Mesendoderm (in vitro differentiated cells): Measurements from ENCODE around the gene SLC36A1.

Experiments used
- DNase-seq: peaks from one replicate; pipeline ENCODE4 v3.0.0; 2013
- H2AK5ac ChIP-seq: 2 replicates; pipeline ENCODE4 v1.6.1; 2013; ENCODE audit warnings: low read length, inconsistent platforms
- H2BK120ac ChIP-seq: 2 replicates; pipeline ENCODE4 v1.6.1; 2013; ENCODE audit warnings: low read depth, mild to moderate bottlenecking, low read length, moderate library complexity, mixed read lengths
- H2BK15ac ChIP-seq: replicated peaks from 2 replicates; pipeline ENCODE4 v1.6.1; 2013; ENCODE audit warnings: low read depth, mild to moderate bottlenecking, moderate library complexity
- H2BK5ac ChIP-seq: 2 replicates; pipeline ENCODE4 v1.6.1; 2013; ENCODE audit warnings: low read length, inconsistent platforms
- H3K18ac ChIP-seq: 2 replicates; pipeline ENCODE4 v1.6.1; 2013; ENCODE audit warnings: mild to moderate bottlenecking, low read length, mixed read lengths
- H3K23ac ChIP-seq: one replicate; pipeline ENCODE4 v1.6.1; 2013; ENCODE audit warnings: low read length
- H3K27ac ChIP-seq: 2 replicates; pipeline ENCODE4 v1.5.1; 2013; ENCODE audit warnings: low read depth, mild to moderate bottlenecking, inconsistent platforms, low read length, moderate library complexity
- H3K27me3 ChIP-seq: 2 replicates; pipeline ENCODE4 v1.6.1; 2013; ENCODE audit warnings: low read length, control low read depth, mild to moderate bottlenecking, inconsistent platforms; ENCODE audit not compliant: insufficient read depth, poor library complexity
- H3K36me3 ChIP-seq: 2 replicates; pipeline ENCODE4 v1.6.1; 2013; ENCODE audit warnings: low read length, inconsistent platforms; ENCODE audit not compliant: control insufficient read depth, insufficient read depth
- H3K4ac ChIP-seq: one replicate; pipeline ENCODE4 v1.6.1; 2013; ENCODE audit warnings: low read depth, mild to moderate bottlenecking, low read length, moderate library complexity
- H3K4me1 ChIP-seq: 2 replicates; pipeline ENCODE4 v1.6.1; 2013; ENCODE audit warnings: low read depth, low read length, inconsistent platforms; ENCODE audit not compliant: control insufficient read depth
- H3K4me2 ChIP-seq: 2 replicates; pipeline ENCODE4 v1.6.1; 2013; ENCODE audit warnings: low read length
- H3K4me3 ChIP-seq: 2 replicates; pipeline ENCODE4 v1.5.1; 2013; ENCODE audit warnings: mild to moderate bottlenecking, low read length
- H3K56ac ChIP-seq: one replicate; pipeline ENCODE4 v1.6.1; 2013; ENCODE audit warnings: low read length
- H3K79me1 ChIP-seq: 2 replicates; pipeline ENCODE4 v1.6.1; 2013; ENCODE audit warnings: low read length, inconsistent platforms
- H3K79me2 ChIP-seq: 2 replicates; pipeline ENCODE4 v1.6.1; 2013; ENCODE audit warnings: mild to moderate bottlenecking, low read length; ENCODE audit not compliant: control insufficient read depth, insufficient read depth
- H3K9ac ChIP-seq: 2 replicates; pipeline ENCODE4 v1.6.1; 2013; ENCODE audit warnings: low read length, inconsistent platforms
- H4K5ac ChIP-seq: one replicate; pipeline ENCODE4 v1.6.1; 2013; ENCODE audit warnings: low read length
- H4K8ac ChIP-seq: one replicate; pipeline ENCODE4 v1.6.1; 2013; ENCODE audit warnings: low read depth, mild to moderate bottlenecking, control low read depth, low read length, moderate library complexity
- WGBS: extraction: QIAGEN DNeasy Blood & Tissue Kit; methylation state at CpG from one replicate; pipeline ENCODE4 v1.1.7; 2013; ENCODE audit warnings: low lambda C conversion rate, missing lambda C conversion rate; ENCODE audit not compliant: insufficient coverage; ENCODE audit errors: extremely low coverage; 5-methylcytosine and 5-hydroxymethylcytosine counted together

Gene SLC36A1

DNA sequence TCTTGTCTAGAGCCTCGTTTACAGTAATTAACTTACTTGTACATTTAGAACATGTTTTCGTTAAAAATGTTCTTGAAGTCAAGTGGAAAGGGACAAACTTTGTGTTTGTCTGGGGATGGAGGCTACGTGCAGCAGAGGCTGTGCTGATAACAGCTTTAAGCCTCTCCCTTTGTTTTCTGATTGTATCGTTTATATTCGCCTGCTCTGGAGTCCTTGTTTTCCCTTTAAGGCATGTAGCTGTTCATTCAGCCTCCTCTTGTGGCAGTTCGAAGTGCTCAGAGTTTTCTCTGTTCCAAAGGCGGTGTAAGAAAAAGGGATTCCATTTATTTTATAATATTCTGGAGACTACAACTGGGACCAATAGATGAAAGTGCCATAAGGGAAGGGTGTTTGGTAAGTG lies 1.9 kb downstream of the SLC36A1 start:
- Histone ChIP-seq H3K79me1 (peaks cover 3% of the 10 kb centered on the region), H3K23ac (no peak overlapping the region), H3K56ac (no peak overlapping the region), H3K27ac (no peak overlapping the region), H2BK15ac (no peak overlapping the region), H4K5ac (no peak overlapping the region), H3K79me2 (peaks cover 2% of the 10 kb centered on the region), H3K9ac (no peak overlapping the region), H3K36me3 (no peaks in the 10 kb centered on the region), H3K18ac (no peak overlapping the region), H3K4me1 (no peaks in the 10 kb centered on the region), H3K4me3 (no peak overlapping the region), H2BK5ac (no peak overlapping the region), H3K4ac (no peak overlapping the region), H4K8ac (no peak overlapping the region), H2BK120ac (no peak overlapping the region), H3K4me2 (no peak overlapping the region), H3K27me3 (no peaks in the 10 kb centered on the region), H2AK5ac (no peak overlapping the region)
- no CpG with 5 or more reads among the region's 7 CpGs for WGBS
- no peak for DNase-seq

GRCh38 chr5:151449839-151450238 lies 2.4 kb downstream of the SLC36A1 start:
- no peaks in the 10 kb centered on the region for H3K27me3 ChIP-seq
- H3K56ac ChIP-seq: no peak overlapping the region
- no peak overlapping the region for H3K18ac ChIP-seq
- WGBS: no CpG with 5 or more reads among the region's 5 CpGs
- H3K27ac ChIP-seq: no peak overlapping the region
- no peak overlapping the region for H3K4ac ChIP-seq
- no peak overlapping the region for H2BK15ac ChIP-seq
- no peak overlapping the region for H4K5ac ChIP-seq
- no peak overlapping the region for H3K9ac ChIP-seq
- no peak overlapping the region for H2AK5ac ChIP-seq
- H3K79me1 ChIP-seq: peaks cover 3% of the 10 kb centered on the region
- H3K79me2 ChIP-seq: peaks cover 2% of the 10 kb centered on the region
- no peak for DNase-seq
- no peak overlapping the region for H2BK5ac ChIP-seq
- no peak overlapping the region for H2BK120ac ChIP-seq
- no peak overlapping the region for H3K23ac ChIP-seq
- H4K8ac ChIP-seq: no peak overlapping the region
- no peak overlapping the region for H3K4me2 ChIP-seq
- H3K36me3 ChIP-seq: no peaks in the 10 kb centered on the region
- no peak overlapping the region for H3K4me3 ChIP-seq
- H3K4me1 ChIP-seq: no peaks in the 10 kb centered on the region

DNA sequence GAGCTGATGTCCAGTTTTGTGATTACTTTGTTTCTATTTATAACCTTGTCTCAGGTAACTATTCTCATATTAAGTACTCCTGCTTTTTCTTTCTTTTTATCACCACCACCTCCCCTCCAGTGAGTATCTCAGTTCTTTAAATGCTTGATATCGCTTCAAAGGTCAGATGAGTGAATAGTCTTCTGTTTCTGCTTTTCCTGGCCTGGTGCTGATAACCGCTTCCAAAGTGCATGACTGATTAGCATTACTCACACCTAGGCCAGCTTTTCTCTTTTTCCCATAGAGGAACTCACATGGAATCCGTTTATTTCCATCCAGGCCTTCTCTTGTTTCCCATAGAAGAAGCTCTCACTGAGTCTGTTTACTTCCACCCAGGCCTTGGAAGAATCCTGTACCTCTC lies 3.2 kb downstream of the SLC36A1 start:
- H3K27ac ChIP-seq: no peak overlapping the region
- peaks cover 2% of the 10 kb centered on the region for H3K79me2 ChIP-seq
- H4K8ac ChIP-seq: no peak overlapping the region
- H3K4me1 ChIP-seq: no peaks in the 10 kb centered on the region
- no peak overlapping the region for H2AK5ac ChIP-seq
- no peak for DNase-seq
- WGBS: no CpG with 5 or more reads among the region's 3 CpGs
- no peak overlapping the region for H3K4me2 ChIP-seq
- no peak overlapping the region for H3K18ac ChIP-seq
- no peak overlapping the region for H3K4ac ChIP-seq
- H3K4me3 ChIP-seq: no peak overlapping the region
- no peak overlapping the region for H3K23ac ChIP-seq
- no peak overlapping the region for H2BK5ac ChIP-seq
- no peak overlapping the region for H4K5ac ChIP-seq
- H3K56ac ChIP-seq: no peak overlapping the region
- no peak overlapping the region for H2BK120ac ChIP-seq
- no peak overlapping the region for H2BK15ac ChIP-seq
- no peaks in the 10 kb centered on the region for H3K27me3 ChIP-seq
- no peaks in the 10 kb centered on the region for H3K36me3 ChIP-seq
- H3K79me1 ChIP-seq: peaks cover 3% of the 10 kb centered on the region
- H3K9ac ChIP-seq: no peak overlapping the region

DNA sequence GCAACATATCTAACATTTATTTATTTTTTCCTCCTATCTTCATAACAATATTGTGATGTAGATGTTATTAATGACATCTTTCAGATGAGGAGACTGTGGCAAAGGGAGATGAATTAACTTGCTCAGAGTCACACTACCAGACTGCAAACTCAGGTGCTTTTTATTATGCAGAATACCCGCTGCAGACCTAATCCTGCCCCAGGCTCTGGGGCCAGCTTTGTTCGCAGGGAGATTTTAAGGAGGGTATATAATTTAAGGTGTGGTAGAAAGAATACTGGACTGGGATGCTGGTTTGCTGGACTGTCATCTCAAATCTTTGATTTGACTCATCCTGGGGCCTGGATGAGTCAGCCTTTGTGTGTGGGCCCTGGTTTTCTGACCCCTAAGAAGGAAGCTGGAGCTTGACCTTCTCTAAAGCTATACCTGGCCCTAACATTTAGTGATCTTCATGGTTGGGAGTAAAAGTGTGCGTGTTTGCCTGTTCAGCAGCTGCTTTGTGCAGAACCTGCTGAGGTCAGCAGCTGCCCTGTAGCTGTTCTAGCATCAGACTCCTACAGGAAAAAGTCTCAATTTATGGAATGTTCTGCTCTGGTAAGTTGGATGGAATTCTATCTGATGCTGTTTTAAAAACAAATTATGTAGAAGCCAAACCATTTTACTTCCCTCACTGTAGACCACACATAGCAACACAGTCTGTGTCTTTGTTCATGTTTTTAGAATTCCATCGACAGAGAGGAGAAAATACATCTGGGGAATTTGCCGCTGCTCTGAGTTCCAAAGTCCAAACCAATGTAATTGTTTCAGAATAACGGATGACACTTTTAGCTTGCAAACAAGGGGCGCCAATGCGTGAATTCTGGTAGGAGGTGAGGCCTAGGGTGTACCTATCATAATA lies 4.5 kb downstream of the SLC36A1 start:
- H3K27ac ChIP-seq: no peak overlapping the region

GRCh38 chr5:151454166-151454565 lies 6.8 kb downstream of the SLC36A1 start:
- H3K4me2 ChIP-seq: no peak overlapping the region
- no peak overlapping the region for H2AK5ac ChIP-seq
- H3K56ac ChIP-seq: no peak overlapping the region
- H3K4me1 ChIP-seq: no peaks in the 10 kb centered on the region
- H2BK120ac ChIP-seq: no peak overlapping the region
- no peak overlapping the region for H3K18ac ChIP-seq
- H3K4me3 ChIP-seq: no peak overlapping the region
- H3K79me1 ChIP-seq: peaks cover 3% of the 10 kb centered on the region
- H3K4ac ChIP-seq: no peak overlapping the region
- DNase-seq: peak; percentile 21
- no peak overlapping the region for H4K8ac ChIP-seq
- no peaks in the 10 kb centered on the region for H3K27me3 ChIP-seq
- no peak overlapping the region for H4K5ac ChIP-seq
- H2BK5ac ChIP-seq: no peak overlapping the region
- no CpG with 5 or more reads among the region's 2 CpGs for whole genome bisulfite sequencing
- no peak overlapping the region for H3K9ac ChIP-seq
- no peak overlapping the region for H3K23ac ChIP-seq
- H2BK15ac ChIP-seq: no peak overlapping the region
- H3K27ac ChIP-seq: no peak overlapping the region
- peaks cover 2% of the 10 kb centered on the region for H3K79me2 ChIP-seq
- no peaks in the 10 kb centered on the region for H3K36me3 ChIP-seq

More for the DNA sequence above, 4.5 kb downstream of the SLC36A1 start:
- Histone ChIP-seq H3K4me1 (no peaks in the 10 kb centered on the region), H3K4me3 (no peak overlapping the region), H3K56ac (no peak overlapping the region), H2AK5ac (no peak overlapping the region), H2BK15ac (no peak overlapping the region), H3K4me2 (no peak overlapping the region), H4K8ac (no peak overlapping the region), H4K5ac (no peak overlapping the region), H3K36me3 (no peaks in the 10 kb centered on the region), H3K79me2 (peaks cover 2% of the 10 kb centered on the region), H3K27me3 (no peaks in the 10 kb centered on the region), H2BK5ac (no peak overlapping the region), H3K18ac (no peak overlapping the region), H3K79me1 (peaks cover 3% of the 10 kb centered on the region), H3K9ac (no peak overlapping the region), H2BK120ac (no peak overlapping the region), H3K4ac (no peak overlapping the region), H3K23ac (no peak overlapping the region)
- DNase-seq: no peak
- no CpG with 5 or more reads among the region's 8 CpGs for WGBS

- Histone ChIP-seq H3K4me3 (no peak overlapping the region), H2BK5ac (no peak overlapping the region), H3K36me3 (no peaks in the 10 kb centered on the region), H3K4me2 (no peak overlapping the region), H4K5ac (no peak overlapping the region), H2AK5ac (no peak overlapping the region), H4K8ac (no peak overlapping the region), H3K56ac (no peak overlapping the region), H3K79me1 (peaks cover 1% of the 10 kb centered on the region), H3K18ac (no peak overlapping the region), H3K79me2 (no peaks in the 10 kb centered on the region), H3K9ac (no peak overlapping the region), H3K27ac (no peak overlapping the region), H3K23ac (no peak overlapping the region), H2BK120ac (no peak overlapping the region), H3K4ac (no peak overlapping the region), H3K4me1 (no peaks in the 10 kb centered on the region), H2BK15ac (no peak overlapping the region), H3K27me3 (no peaks in the 10 kb centered on the region)
- DNase-seq: no peak
- no CpG with 5 or more reads among the region's 3 CpGs for WGBS
These were observed 7.5 kb downstream of the SLC36A1 start for GRCh38 chr5:151454889-151455288.
